Endothelial cell of umbilical vein (primary cell): ENCODE measurements around the gene ASCL5. TPM values are rescaled to one million over a fixed set of nuclear protein-coding genes. Genes with fewer than 3 reads are reported as not detected.

Experiments
- BruUV-seq: library from RNA; stranded (reverse); fragments of 400-500 nt; replicated peaks from 2 replicates; lab custom pipeline; 2021; lab: Mats Ljungman, UMichigan
- CTCF ChIA-PET: fragments of 300-600, 350-600 bp; sonication (Branson Sonifier 250); formaldehyde crosslinking; loops from one replicate; lab custom pipeline; 2021; ENCODE audit warnings: antibody characterized with exemption, inconsistent platforms; lab: Charles Lee
- POLR2A ChIA-PET: fragments of 300-600, 350-600 bp; sonication (Branson Sonifier 250); formaldehyde crosslinking; loops from one replicate; lab custom pipeline; 2021; ENCODE audit warnings: antibody characterized with exemption, inconsistent platforms; lab: Charles Lee
- DNase-seq: peaks from one replicate; pipeline ENCODE4 v3.0.0-alpha.2; 2011; ENCODE audit warnings: low read depth, low spot score
- FAIRE-seq: peaks from 2 replicates; lab custom pipeline; 2011; peaks lifted over from hg19 to GRCh38; lab: Jason Lieb, UNC
- H2AFZ ChIP-seq: 2 replicates; pipeline ENCODE4 v1.6.0; 2012; ENCODE audit warnings: low read depth, low read length, control low read depth, inconsistent platforms
- H3K27ac ChIP-seq: 2 replicates; pipeline ENCODE4 v1.5.1; 2011; ENCODE audit warnings: low read depth, mild to moderate bottlenecking, control low read depth, low read length, moderate library complexity; ENCODE audit not compliant: insufficient read depth
- H3K27me3 ChIP-seq, 2 experiments: 2 replicates each; pipeline versions ENCODE4 v1.6.0 to v1.6.1; 2011; ENCODE audit warnings: low read length in 2 of 2, mixed read lengths in 1 of 2; ENCODE audit not compliant: control insufficient read depth in 2 of 2, insufficient read depth in 2 of 2
- H3K36me3 ChIP-seq, 2 experiments: 2 replicates in 1 of 2; 3 replicates in 1 of 2; pipeline ENCODE4 v1.5.1; 2011; ENCODE audit warnings: low read length in 2 of 2, mild to moderate bottlenecking in 1 of 2, moderate library complexity in 1 of 2; ENCODE audit not compliant: control insufficient read depth in 2 of 2, insufficient read depth in 2 of 2; ENCODE audit errors: extremely low read depth in 1 of 2
- H3K4me1 ChIP-seq: 3 replicates; pipeline ENCODE4 v1.5.1; 2011; ENCODE audit warnings: mild to moderate bottlenecking, low read length; ENCODE audit not compliant: control insufficient read depth, insufficient read depth; ENCODE audit errors: extremely low read depth
- H3K4me2 ChIP-seq: 2 replicates; pipeline ENCODE4 v1.6.1; 2011; ENCODE audit warnings: low read length, control low read depth, mixed read lengths; ENCODE audit not compliant: insufficient read depth
- H3K4me3 ChIP-seq, 3 experiments: fragments of 200-600 bp in 1 of 3; sonication (generic), shearing (Covaris generic) in 1 of 3; replicated peaks in 1 of 3; 2 replicates each; pipeline ENCODE4 v1.5.1; 2011 to 2016; ENCODE audit warnings: control low read depth in 3 of 3, low read length in 3 of 3, mild to moderate bottlenecking in 2 of 3, inconsistent platforms in 1 of 3, low read depth in 1 of 3, moderate library complexity in 1 of 3; ENCODE audit not compliant: insufficient read depth in 1 of 3
- H3K79me2 ChIP-seq: 2 replicates; pipeline ENCODE4 v1.6.0; 2012; ENCODE audit warnings: low read length, inconsistent platforms; ENCODE audit not compliant: control insufficient read depth, insufficient read depth
- H3K9ac ChIP-seq: replicated peaks from 2 replicates; pipeline ENCODE3; 2011; ENCODE audit warnings: low read length, control low read depth; ENCODE audit not compliant: insufficient read depth; ENCODE audit errors: extremely low read depth
- H3K9me1 ChIP-seq: replicated peaks from 3 replicates; pipeline ENCODE4 v1.6.0; 2011; ENCODE audit warnings: mild to moderate bottlenecking, low read length; ENCODE audit not compliant: control insufficient read depth, insufficient read depth; ENCODE audit errors: extremely low read depth
- H3K9me3 ChIP-seq: replicated peaks from 2 replicates; pipeline ENCODE4 v1.5.1; 2012; ENCODE audit warnings: low read length, inconsistent platforms; ENCODE audit not compliant: control insufficient read depth, insufficient read depth
- H4K20me1 ChIP-seq: replicated peaks from 2 replicates; pipeline ENCODE3; 2011; ENCODE audit warnings: mild to moderate bottlenecking, low read length; ENCODE audit not compliant: control insufficient read depth, insufficient read depth; ENCODE audit errors: extremely low read depth
- EZH2 ChIP-seq: IDR thresholded peaks from 2 replicates; pipeline ENCODE4 v1.6.1; 2012; ENCODE audit warnings: borderline replicate concordance, low read depth, mild to moderate bottlenecking, moderate library complexity, low read length, inconsistent platforms; ENCODE audit not compliant: severe bottlenecking
- FOS ChIP-seq: IDR thresholded peaks from 2 replicates; pipeline ENCODE4 v1.6.1; 2011; ENCODE audit warnings: mild to moderate bottlenecking, low read length, moderate library complexity, borderline replicate concordance; ENCODE audit not compliant: insufficient read depth
- GATA2 ChIP-seq: IDR thresholded peaks from 2 replicates; pipeline ENCODE4 v1.7.0; 2011; ENCODE audit warnings: low read depth, mild to moderate bottlenecking, moderate library complexity, mixed read lengths, low read length; ENCODE audit not compliant: insufficient read length, insufficient read depth
- JUN ChIP-seq: IDR thresholded peaks from 2 replicates; pipeline ENCODE4 v1.6.1; 2011; ENCODE audit warnings: borderline replicate concordance, low read depth; ENCODE audit not compliant: insufficient read length, insufficient read depth
- MYC ChIP-seq: IDR thresholded peaks from one replicate; pipeline ENCODE4 v1.6.1; 2011; ENCODE audit warnings: mild to moderate bottlenecking, low read depth, low read length
- POLR2A ChIP-seq: IDR thresholded peaks from 2 replicates; pipeline ENCODE4 v1.6.1; 2012; ENCODE audit warnings: low read depth, mild to moderate bottlenecking, control low read depth, low read length
- POLR2AphosphoS5 ChIP-seq: IDR thresholded peaks from 2 replicates; pipeline ENCODE4 v1.6.1; 2012; ENCODE audit warnings: low read depth, mild to moderate bottlenecking, control low read depth, low read length, moderate library complexity; ENCODE audit not compliant: insufficient read depth
- dilution Hi-C: fragments of 300-500 bp; cut with MboI; formaldehyde crosslinking; loops from one replicate; pipeline ENCODE4 v1.15.0; 2019; ENCODE audit warnings: low sequenced_read_pairs; ENCODE audit not compliant: extremely low pct_ligation_motif_present
- intact Hi-C: fragments of 100-400 bp; cut with micrococcal nuclease; formaldehyde crosslinking; loops from one replicate; pipeline ENCODE4 v1.10.0; 2022
- polyA plus RNA-seq, 4 experiments: library from polyadenylated mRNA; depleted of rRNA in 3 of 4; stranded (reverse) in 3 of 4; unstranded in 1 of 4; fragments of >200 nt; gene quantifications; 2 replicates each; pipeline versions ENCODE4 v1.2.1 to v1.2.3, GENCODE V29; 2011 to 2012; ENCODE audit warnings: missing spikeins in 1 of 4
- total RNA-seq: library from RNA; stranded (reverse); gene quantifications from 2 replicates; pipeline ENCODE4 v1.2.3, GENCODE V29; 2021
- TF ChIP-seq, protein P1 (sequence below), 2 donors: IDR thresholded peaks; 1 replicate in 1 of 2; 2 replicates in 1 of 2; pipeline ENCODE4 v1.5.1; 2011; ENCODE audit warnings: low read length in 2 of 2, mild to moderate bottlenecking in 2 of 2, moderate library complexity in 2 of 2, control low read depth in 1 of 2, inconsistent platforms in 1 of 2, low read depth in 1 of 2; ENCODE audit not compliant: insufficient read depth in 1 of 2; ENCODE audit errors: extremely low read depth in 1 of 2
- TF ChIP-seq, protein P2 (sequence below): IDR thresholded peaks from 2 replicates; pipeline ENCODE4 v1.6.1; 2011; ENCODE audit not compliant: insufficient read depth, insufficient read length

Gene ASCL5
- total and polyA plus RNA-seq, 2 donors (not counting 3 experiments of a cell fraction or from before 2014, with no cell fraction given): not detected

DNA sequence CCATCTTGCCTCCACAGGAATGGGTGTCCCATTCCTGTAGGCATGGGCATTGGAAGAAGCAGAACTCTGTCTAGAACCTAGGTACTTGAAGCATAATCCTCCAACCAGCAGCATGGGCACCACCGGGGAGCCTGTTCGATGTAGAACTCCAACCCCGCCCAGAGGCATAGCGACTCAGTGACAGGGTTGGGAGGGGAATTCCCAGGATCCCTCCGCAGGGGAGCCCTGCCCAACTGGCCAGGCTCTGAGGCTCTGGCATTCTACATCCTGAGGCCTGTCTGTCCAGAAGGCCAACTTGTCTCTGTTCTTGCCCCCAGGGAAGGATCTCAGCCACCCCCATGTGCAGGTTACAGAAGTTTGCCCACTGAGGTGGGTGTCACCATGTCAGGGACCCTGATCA is 53.0 kb downstream of the ASCL5 start:
- Histone ChIP-seq H3K27ac (no peak overlapping the region), H3K9me3 (no peaks in the 10 kb centered on the region), H3K4me1 (no peaks in the 10 kb centered on the region), H3K9me1 (no peaks in the 10 kb centered on the region), H3K27me3 (peaks cover 8 to 9% of the 10 kb centered on the region in 2 experiments), H3K36me3 (no peaks in the 10 kb centered on the region), H2AFZ (no peak overlapping the region), H4K20me1 (no peaks in the 10 kb centered on the region), H3K79me2 (no peaks in the 10 kb centered on the region), H3K4me2 (no peak overlapping the region), H3K9ac (no peak overlapping the region), H3K4me3 (no peak overlapping the region)
- CTCF ChIA-PET: interaction anchor here (1.0 kb wide), 1 partner anchor 9 kb away, joined by 3 read pairs; no protein-coding TSS in a partner anchor
- TF ChIP-seq MYC: no peak
- TF ChIP-seq, protein P1, sequence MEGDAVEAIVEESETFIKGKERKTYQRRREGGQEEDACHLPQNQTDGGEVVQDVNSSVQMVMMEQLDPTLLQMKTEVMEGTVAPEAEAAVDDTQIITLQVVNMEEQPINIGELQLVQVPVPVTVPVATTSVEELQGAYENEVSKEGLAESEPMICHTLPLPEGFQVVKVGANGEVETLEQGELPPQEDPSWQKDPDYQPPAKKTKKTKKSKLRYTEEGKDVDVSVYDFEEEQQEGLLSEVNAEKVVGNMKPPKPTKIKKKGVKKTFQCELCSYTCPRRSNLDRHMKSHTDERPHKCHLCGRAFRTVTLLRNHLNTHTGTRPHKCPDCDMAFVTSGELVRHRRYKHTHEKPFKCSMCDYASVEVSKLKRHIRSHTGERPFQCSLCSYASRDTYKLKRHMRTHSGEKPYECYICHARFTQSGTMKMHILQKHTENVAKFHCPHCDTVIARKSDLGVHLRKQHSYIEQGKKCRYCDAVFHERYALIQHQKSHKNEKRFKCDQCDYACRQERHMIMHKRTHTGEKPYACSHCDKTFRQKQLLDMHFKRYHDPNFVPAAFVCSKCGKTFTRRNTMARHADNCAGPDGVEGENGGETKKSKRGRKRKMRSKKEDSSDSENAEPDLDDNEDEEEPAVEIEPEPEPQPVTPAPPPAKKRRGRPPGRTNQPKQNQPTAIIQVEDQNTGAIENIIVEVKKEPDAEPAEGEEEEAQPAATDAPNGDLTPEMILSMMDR (IDR thresholded peaks at IDR 0.05; ENCODE audit: extremely low read depth in 1 of 2, insufficient read depth in 1 of 2, low read depth in 1 of 2, low read length in 2 of 2): no peak
- TF ChIP-seq FOS: no peak
- no peak for TF ChIP-seq JUN
- TF ChIP-seq, protein P2, sequence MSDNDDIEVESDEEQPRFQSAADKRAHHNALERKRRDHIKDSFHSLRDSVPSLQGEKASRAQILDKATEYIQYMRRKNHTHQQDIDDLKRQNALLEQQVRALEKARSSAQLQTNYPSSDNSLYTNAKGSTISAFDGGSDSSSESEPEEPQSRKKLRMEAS: no peak
- TF ChIP-seq POLR2A: no peak
- TF ChIP-seq EZH2: no peak
- TF ChIP-seq POLR2AphosphoS5: no peak
- no peak for TF ChIP-seq GATA2
- intact Hi-C loops (no loop called here), dilution Hi-C loops (no loop called here)
- POLR2A ChIA-PET: no interaction called here
- DNase-seq (no peak), FAIRE-seq (no peak)
- no TSS peak for BruUV-seq
